Spinal cord (tissue), 10 donors: ENCODE results near the gene RBM26. TPM values are rescaled to one million over a fixed set of nuclear protein-coding genes. Genes with fewer than 3 reads are reported as not detected.

Experiments used
- DNase-seq, 6 donors: peaks; one replicate each; pipeline versions ENCODE4 v3.0.0 to v3.0.0-alpha.2; 2013 to 2015; ENCODE audit warnings: low spot score in 6 of 6, low read depth in 4 of 6
- H3K27ac ChIP-seq: one replicate; pipeline ENCODE4 v1.5.1; 2013; ENCODE audit warnings: low read depth, low read length, control low read depth
- H3K27me3 ChIP-seq: one replicate; pipeline ENCODE4 v1.6.1; 2013; ENCODE audit warnings: low read length; ENCODE audit not compliant: control insufficient read depth, insufficient read depth
- H3K36me3 ChIP-seq: one replicate; pipeline ENCODE4 v1.6.1; 2013; ENCODE audit warnings: low read length; ENCODE audit not compliant: control insufficient read depth, insufficient read depth
- H3K4me1 ChIP-seq: one replicate; pipeline ENCODE4 v1.6.1; 2013; ENCODE audit warnings: low read length; ENCODE audit not compliant: control insufficient read depth, insufficient read depth
- H3K4me3 ChIP-seq: one replicate; pipeline ENCODE4 v1.5.1; 2013; ENCODE audit warnings: low read depth, low read length, control low read depth
- H3K9me3 ChIP-seq: one replicate; pipeline ENCODE4 v1.6.1; 2013; ENCODE audit warnings: low read length; ENCODE audit not compliant: control insufficient read depth, insufficient read depth
- WGBS: methylation state at CpG from one replicate; pipeline ENCODE4 v1.1.5; 2013; ENCODE audit warnings: missing lambda C conversion rate; ENCODE audit not compliant: insufficient coverage; 5-methylcytosine and 5-hydroxymethylcytosine counted together
- polyA plus RNA-seq, 2 donors: library from polyadenylated mRNA; unstranded; fragments of 120-200 nt; gene quantifications; one replicate each; pipeline ENCODE4 v1.2.1, GENCODE V29; 2013; ENCODE audit not compliant: insufficient read length in 2 of 2
- total RNA-seq, 2 donors: library from RNA; depleted of rRNA in 1 of 2; stranded (reverse); fragments of 120-200 nt in 1 of 2; fragments of >200 nt in 1 of 2; gene quantifications; one replicate each; pipeline versions ENCODE4 v1.2.3 to v1.2.4, GENCODE V29; 2013 to 2014
- donor health status: healthy.

The RBM26 gene
- total and polyA plus RNA-seq, 4 donors = 37.9 to 70.2 (median 61.3) TPM

GRCh38 chr13:79379274-79379673 lies 26.8 kb downstream of the RBM26 start:
- Histone ChIP-seq H3K27me3 (no peaks in the 10 kb centered on the region), H3K36me3 (peaks cover 9% of the 10 kb centered on the region), H3K27ac (no peak overlapping the region), H3K4me3 (no peak overlapping the region), H3K9me3 (no peaks in the 10 kb centered on the region), H3K4me1 (no peaks in the 10 kb centered on the region)
- no peak for DNase-seq
- no CpG with 5 or more reads among the region's 5 CpGs for WGBS

GRCh38 chr13:79376843-79377242 lies 29.2 kb downstream of the RBM26 start:
- H3K36me3 ChIP-seq = peaks cover 13% of the 10 kb centered on the region
- DNase-seq = no peak
- H3K4me1 ChIP-seq = no peaks in the 10 kb centered on the region
- H3K4me3 ChIP-seq = no peak overlapping the region
- 100% methylated on average over 2 of the region's 3 CpGs for WGBS
- H3K9me3 ChIP-seq = no peaks in the 10 kb centered on the region
- H3K27ac ChIP-seq = no peak overlapping the region
- no peaks in the 10 kb centered on the region for H3K27me3 ChIP-seq

- WGBS = 92% methylated on average over 4 of the region's 6 CpGs
- peaks cover 19% of the 10 kb centered on the region for H3K36me3 ChIP-seq
Observed at GRCh38 chr13:79374578-79374977, 31.5 kb downstream of the RBM26 start.

GRCh38 chr13:79373916-79374315 lies 32.1 kb downstream of the RBM26 start:
- no peaks in the 10 kb centered on the region for H3K4me1 ChIP-seq
- no peaks in the 10 kb centered on the region for H3K9me3 ChIP-seq
- no CpG with 5 or more reads among the region's 4 CpGs for WGBS
- peaks cover 19% of the 10 kb centered on the region for H3K36me3 ChIP-seq
- no peak overlapping the region for H3K4me3 ChIP-seq
- no peak overlapping the region for H3K27ac ChIP-seq
- H3K27me3 ChIP-seq = no peaks in the 10 kb centered on the region
- DNase-seq = no peak

More at GRCh38 chr13:79374578-79374977, 31.5 kb downstream of the RBM26 start:
- H3K4me1 ChIP-seq = no peaks in the 10 kb centered on the region
- H3K4me3 ChIP-seq = no peak overlapping the region
- H3K9me3 ChIP-seq = no peaks in the 10 kb centered on the region
- DNase-seq = no peak
- no peaks in the 10 kb centered on the region for H3K27me3 ChIP-seq
- H3K27ac ChIP-seq = no peak overlapping the region

GRCh38 chr13:79369226-79369625 lies 36.8 kb downstream of the RBM26 start:
- no peaks in the 10 kb centered on the region for H3K9me3 ChIP-seq
- H3K27ac ChIP-seq = no peak overlapping the region
- H3K36me3 ChIP-seq = peaks cover 28% of the 10 kb centered on the region
- WGBS = no CpG with 5 or more reads among the region's 1 CpG
- DNase-seq = no peak
- H3K4me3 ChIP-seq = no peak overlapping the region
- H3K27me3 ChIP-seq = no peaks in the 10 kb centered on the region
- H3K4me1 ChIP-seq = no peaks in the 10 kb centered on the region

GRCh38 chr13:79365981-79366380 lies 40.1 kb downstream of the RBM26 start:
- H3K27ac ChIP-seq = no peak overlapping the region
- H3K36me3 ChIP-seq = peaks cover 21% of the 10 kb centered on the region
- no peaks in the 10 kb centered on the region for H3K27me3 ChIP-seq
- H3K9me3 ChIP-seq = no peaks in the 10 kb centered on the region
- H3K4me1 ChIP-seq = no peaks in the 10 kb centered on the region
- WGBS = no CpG with 5 or more reads among the region's 2 CpGs
- no peak for DNase-seq
- no peak overlapping the region for H3K4me3 ChIP-seq

- Histone ChIP-seq H3K36me3 (peaks cover 9% of the 10 kb centered on the region), H3K27me3 (no peaks in the 10 kb centered on the region), H3K9me3 (no peaks in the 10 kb centered on the region), H3K4me3 (no peak overlapping the region), H3K27ac (no peak overlapping the region), H3K4me1 (no peaks in the 10 kb centered on the region)
- 90% methylated on average over 2 of the region's 3 CpGs for WGBS
- no peak for DNase-seq
Observed at GRCh38 chr13:79361299-79361698, 44.8 kb downstream of the RBM26 start.

- Histone ChIP-seq H3K27me3 (no peaks in the 10 kb centered on the region), H3K4me3 (no peak overlapping the region), H3K36me3 (peaks cover 7% of the 10 kb centered on the region), H3K4me1 (no peaks in the 10 kb centered on the region), H3K9me3 (no peaks in the 10 kb centered on the region), H3K27ac (no peak overlapping the region)
- no peak for DNase-seq
- no CpG with 5 or more reads among the region's 1 CpG for WGBS
Observed at GRCh38 chr13:79360095-79360494, 46.0 kb downstream of the RBM26 start.

GRCh38 chr13:79359064-79359463 lies 47.0 kb downstream of the RBM26 start:
- Histone ChIP-seq H3K27me3 (no peaks in the 10 kb centered on the region), H3K27ac (no peak overlapping the region), H3K4me1 (no peaks in the 10 kb centered on the region), H3K36me3 (peaks cover 11% of the 10 kb centered on the region), H3K4me3 (no peak overlapping the region), H3K9me3 (no peaks in the 10 kb centered on the region)
- no peak for DNase-seq

GRCh38 chr13:79354285-79354684 lies 51.8 kb downstream of the RBM26 start:
- Histone ChIP-seq H3K27ac (no peak overlapping the region), H3K4me1 (no peaks in the 10 kb centered on the region), H3K36me3 (peaks cover 17% of the 10 kb centered on the region), H3K27me3 (no peaks in the 10 kb centered on the region), H3K9me3 (no peaks in the 10 kb centered on the region), H3K4me3 (no peak overlapping the region)
- WGBS = 100% methylated on average over 3 of the region's 3 CpGs
- no peak for DNase-seq
